Measurements from ENCODE around the gene FHIT. TPM values are rescaled to one million over a fixed set of nuclear protein-coding genes. Genes with fewer than 3 reads are reported as not detected.
A peak's percentile ranks its signal among the peaks of the same experiment; 100 is the strongest.

The FHIT gene
- total and polyA plus RNA-seq, 5 experiments from 2014 or later: 11.7 to 32.3 (median 15.5) TPM

- peaks cover 0 to 11% (median 0%) of the 10 kb centered on the region in 3 donors for H3K36me3 Mint-ChIP-seq
- POLR2A ChIA-PET: interaction anchor here (1.1 to 1.2 kb wide), 2 partner anchors 9 to 19 kb away, joined by 3 to 4 read pairs; no protein-coding TSS in a partner anchor
- peak overlapping the region in 2 of 10 donors; percentile 12 to 34 for H3K4me3 Mint-ChIP-seq
- peaks cover 0 to 12% (median 4%) of the 10 kb centered on the region in 9 donors for H3K9me3 Mint-ChIP-seq
- H3K27me3 Mint-ChIP-seq: no peaks in the 10 kb centered on the region
- peaks cover 15 to 25% (median 21%) of the 10 kb centered on the region in 4 donors for H3K4me1 Mint-ChIP-seq
- peak overlapping the region in 6 of 10 donors; percentile 34 to 84 (median 68) for H3K27ac Mint-ChIP-seq
- DNase-seq (peak in 1 of 10 donors; percentile 3), ATAC-seq (no peak)
These were observed 1194.8 kb downstream of the FHIT start for GRCh38 chr3:60056404-60056803.

DNA sequence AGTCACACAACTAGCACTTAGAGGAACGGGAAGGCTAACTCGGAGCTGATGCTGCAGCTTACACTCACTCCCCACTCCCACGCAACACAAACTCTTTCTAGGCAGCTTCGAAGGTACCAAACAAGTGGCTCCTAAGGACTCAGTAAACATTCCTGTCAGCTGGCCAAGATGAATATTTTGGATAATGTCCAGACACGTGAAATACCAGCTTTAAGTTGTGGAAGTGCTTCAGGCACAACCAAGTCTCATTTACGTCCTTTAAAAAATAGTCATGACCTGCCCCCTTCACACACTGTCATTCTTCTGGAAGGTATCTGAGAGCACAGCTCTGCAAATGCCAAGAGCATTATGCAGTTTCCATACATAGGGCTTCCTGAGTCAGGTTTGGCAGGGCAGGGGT lies 1195.5 kb downstream of the FHIT start:
- no peak for ATAC-seq
- H3K4me3 Mint-ChIP-seq: peak overlapping the region in 2 of 10 donors; percentile 12 to 34
- H3K4me1 Mint-ChIP-seq: peaks cover 17 to 23% (median 19%) of the 10 kb centered on the region in 4 donors

DNA sequence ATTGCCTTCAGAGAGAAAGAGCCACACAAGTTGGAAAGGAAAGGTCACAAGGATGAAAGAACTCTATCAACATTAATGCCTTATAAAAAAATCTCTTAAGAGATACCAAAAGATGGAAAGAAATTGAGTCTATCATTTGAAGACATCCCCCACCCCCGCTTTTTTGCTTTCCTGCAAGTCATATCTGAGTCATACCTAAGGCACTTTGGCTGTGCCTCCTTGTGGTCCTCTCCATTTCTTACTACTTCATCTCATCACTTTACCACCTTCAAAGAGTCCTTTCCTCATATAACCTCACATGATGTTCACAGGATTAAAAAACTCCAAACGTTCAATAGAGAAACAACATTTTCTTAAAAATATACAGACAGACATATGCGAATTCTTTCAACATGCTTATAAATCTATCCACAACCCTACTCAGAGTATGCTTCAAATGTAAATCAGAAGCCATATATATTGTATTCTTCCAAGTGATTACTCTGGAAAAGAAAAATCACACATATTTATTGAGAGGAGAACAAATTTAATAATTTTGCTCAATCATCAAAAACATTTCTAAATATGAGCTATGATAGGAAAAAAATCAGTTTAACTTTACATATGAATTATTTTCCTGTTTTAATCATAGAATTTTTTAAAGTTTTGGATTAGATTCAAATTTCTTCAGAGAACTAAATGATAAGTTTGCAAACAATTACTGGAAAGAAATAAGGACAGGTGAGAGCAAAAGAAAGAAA lies 1197.6 kb downstream of the FHIT start:
- no peak overlapping the region for H3K4me3 Mint-ChIP-seq
- no peaks in the 10 kb centered on the region for H3K27me3 Mint-ChIP-seq
- peak overlapping the region in 1 of 10 donors; percentile 10 for H3K27ac Mint-ChIP-seq
- H3K36me3 Mint-ChIP-seq: peaks cover 0 to 7% (median 0%) of the 10 kb centered on the region in 3 donors
- DNase-seq (no peak), ATAC-seq (no peak)
- H3K4me1 Mint-ChIP-seq: peaks cover 21 to 27% (median 24%) of the 10 kb centered on the region in 4 donors
- peaks cover 0 to 12% (median 3%) of the 10 kb centered on the region in 9 donors for H3K9me3 Mint-ChIP-seq
- POLR2A ChIA-PET: interaction anchor here (0.7 kb wide), 1 partner anchor 45 kb away, joined by 3 read pairs; no protein-coding TSS in a partner anchor

More for the DNA sequence above, 1195.5 kb downstream of the FHIT start:
- DNase-seq: no peak
- Mint-ChIP-seq H3K9me3 (peaks cover 0 to 12% (median 4%) of the 10 kb centered on the region in 9 donors), H3K27ac (peak overlapping the region in 6 of 10 donors; percentile 34 to 84 (median 73)), H3K27me3 (no peaks in the 10 kb centered on the region), H3K36me3 (peaks cover 0 to 8% (median 0%) of the 10 kb centered on the region in 3 donors)
- POLR2A ChIA-PET: interaction anchor here (0.6 to 1.5 kb wide), 4 partner anchors 12 to 43 kb away, joined by 3 to 5 read pairs (median 4); no protein-coding TSS in a partner anchor

GRCh38 chr3:60048447-60048848 lies 1202.8 kb downstream of the FHIT start:
- DNase-seq (peak in 7 of 10 donors; percentile 1 to 84 (median 36)), ATAC-seq (peak; percentile 61 to 87)
- peak overlapping the region; percentile 34 to 76 (median 62) for H3K4me3 Mint-ChIP-seq
- H3K36me3 Mint-ChIP-seq: peaks cover 0 to 17% (median 16%) of the 10 kb centered on the region in 3 donors
- peak overlapping the region; percentile 74 to 98 (median 94) for H3K27ac Mint-ChIP-seq
- H3K4me1 Mint-ChIP-seq: peaks cover 20 to 26% (median 23%) of the 10 kb centered on the region in 4 donors
- H3K27me3 Mint-ChIP-seq: no peaks in the 10 kb centered on the region
- POLR2A ChIA-PET: interaction anchor here (0.8 kb wide), 1 partner anchor 15 kb away, joined by 3 read pairs; no protein-coding TSS in a partner anchor
- H3K9me3 Mint-ChIP-seq: peaks cover 0 to 21% (median 12%) of the 10 kb centered on the region in 9 donors

DNA sequence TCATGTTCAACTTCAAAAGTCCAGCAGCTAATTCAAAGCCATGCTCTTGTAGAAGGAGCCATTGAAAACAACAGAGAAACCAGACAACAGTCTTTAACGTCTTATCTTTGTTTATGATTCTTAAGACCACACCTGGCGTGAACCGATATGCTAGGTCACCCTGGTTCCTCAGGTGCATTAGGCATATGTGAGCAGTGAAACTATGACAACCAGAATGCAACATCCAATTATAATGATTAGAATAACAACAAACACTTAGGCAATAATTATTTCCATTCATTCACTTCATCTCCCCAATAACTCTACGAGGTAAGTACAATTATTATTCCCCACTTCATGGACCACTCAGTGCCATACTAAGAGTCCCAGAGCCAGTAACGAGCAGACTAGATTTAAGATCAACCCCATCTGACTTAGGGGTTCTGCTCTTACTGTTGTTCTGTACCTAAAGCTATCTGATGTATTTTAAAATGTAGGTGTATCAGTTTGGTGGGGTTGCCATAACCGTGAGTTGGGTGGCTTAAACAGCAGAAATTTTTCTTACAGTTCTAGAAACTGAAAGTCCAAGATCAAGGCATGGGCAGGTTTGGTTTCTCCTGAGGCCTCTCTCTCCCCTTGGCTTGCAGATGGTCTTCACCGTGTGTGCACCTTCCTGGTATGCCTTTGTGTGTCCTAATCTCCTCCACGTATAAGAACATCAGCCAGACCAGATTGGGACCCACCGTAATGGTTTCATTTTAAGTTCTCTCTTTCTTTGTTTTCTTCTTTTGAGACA lies 1203.6 kb downstream of the FHIT start:
- Mint-ChIP-seq H3K9me3 (peaks cover 0 to 21% (median 12%) of the 10 kb centered on the region in 9 donors), H3K36me3 (peaks cover 0 to 17% (median 16%) of the 10 kb centered on the region in 3 donors), H3K27me3 (no peaks in the 10 kb centered on the region), H3K4me1 (peaks cover 20 to 26% (median 23%) of the 10 kb centered on the region in 4 donors), H3K27ac (peak overlapping the region; percentile 74 to 98 (median 94)), H3K4me3 (peak overlapping the region in 9 of 10 donors; percentile 46 to 76 (median 65))
- DNase-seq (no peak), ATAC-seq (peak in 1 of 2 donors; percentile 20)
- POLR2A ChIA-PET: no interaction called here

GRCh38 chr3:60046210-60046609 lies 1205.0 kb downstream of the FHIT start:
- Mint-ChIP-seq H3K9me3 (peaks cover 0 to 21% (median 12%) of the 10 kb centered on the region in 9 donors), H3K36me3 (peaks cover 0 to 17% (median 16%) of the 10 kb centered on the region in 3 donors), H3K4me3 (no peak overlapping the region), H3K27me3 (no peaks in the 10 kb centered on the region), H3K4me1 (peaks cover 20 to 26% (median 22%) of the 10 kb centered on the region in 4 donors), H3K27ac (peak overlapping the region in 5 of 10 donors; percentile 9 to 71 (median 40))
- no peak for ATAC-seq
- POLR2A ChIA-PET: no interaction called here
- no peak for DNase-seq

- Mint-ChIP-seq H3K9me3 (peaks cover 0 to 21% (median 12%) of the 10 kb centered on the region in 9 donors), H3K27ac (peak overlapping the region in 1 of 10 donors; percentile 50), H3K27me3 (no peaks in the 10 kb centered on the region), H3K4me3 (no peak overlapping the region), H3K36me3 (peaks cover 0 to 17% (median 16%) of the 10 kb centered on the region in 3 donors), H3K4me1 (peaks cover 20 to 30% (median 21%) of the 10 kb centered on the region in 4 donors)
- POLR2A ChIA-PET: no interaction called here
- ATAC-seq: no peak
- no peak for DNase-seq
These were observed 1205.6 kb downstream of the FHIT start for GRCh38 chr3:60045686-60046085.

GRCh38 chr3:60036803-60037202 lies 1214.4 kb downstream of the FHIT start:
- H3K9me3 Mint-ChIP-seq: peaks cover 0 to 5% (median 0%) of the 10 kb centered on the region in 9 donors
- POLR2A ChIA-PET: interaction anchor here (0.6 to 1.9 kb wide), 2 partner anchors 19 to 58 kb away, joined by 3 to 4 read pairs; no protein-coding TSS in a partner anchor
- H3K27ac Mint-ChIP-seq: peak overlapping the region in 1 of 10 donors; percentile 21
- no peaks in the 10 kb centered on the region for H3K27me3 Mint-ChIP-seq
- H3K36me3 Mint-ChIP-seq: peaks cover 0 to 7% (median 0%) of the 10 kb centered on the region in 3 donors
- H3K4me1 Mint-ChIP-seq: peaks cover 8 to 14% (median 13%) of the 10 kb centered on the region in 4 donors
- ATAC-seq: no peak
- no peak overlapping the region for H3K4me3 Mint-ChIP-seq
- no peak for DNase-seq

DNA sequence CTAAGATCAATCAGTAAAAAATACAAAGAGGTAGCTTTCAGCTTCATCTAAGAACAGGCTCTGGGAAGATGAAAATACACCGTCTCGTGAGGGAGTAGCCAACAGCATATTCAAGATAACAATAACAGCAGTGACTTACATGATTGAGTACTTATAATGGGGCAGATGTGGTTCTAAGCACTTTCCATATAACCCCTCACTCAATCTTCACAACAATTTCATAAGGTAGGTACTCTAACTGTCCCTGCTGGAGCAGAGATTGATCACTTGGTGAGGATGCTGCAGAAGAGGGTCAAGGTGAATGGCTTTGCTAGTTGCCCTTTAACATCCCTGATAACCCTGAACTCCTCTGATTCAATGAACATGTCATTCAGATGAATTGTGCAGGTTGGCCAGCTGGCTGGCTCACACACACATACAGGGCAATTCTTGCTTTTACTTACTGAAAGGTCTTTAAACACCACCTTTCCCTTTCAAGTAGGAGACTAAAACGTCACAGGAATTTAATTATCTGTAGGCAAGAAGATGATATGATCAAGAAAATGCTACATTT lies 1217.3 kb downstream of the FHIT start:
- H3K27me3 Mint-ChIP-seq: no peaks in the 10 kb centered on the region
- peak overlapping the region in 2 of 10 donors; percentile 17 to 53 for H3K27ac Mint-ChIP-seq
- POLR2A ChIA-PET: no interaction called here
- H3K36me3 Mint-ChIP-seq: no peaks in the 10 kb centered on the region
- DNase-seq: no peak
- no peak for ATAC-seq
- H3K9me3 Mint-ChIP-seq: peaks cover 0 to 5% (median 0%) of the 10 kb centered on the region in 9 donors
- H3K4me1 Mint-ChIP-seq: peaks cover 7 to 15% (median 10%) of the 10 kb centered on the region in 4 donors
- H3K4me3 Mint-ChIP-seq: no peak overlapping the region

GRCh38 chr3:60030982-60031381 lies 1220.3 kb downstream of the FHIT start:
- H3K27ac Mint-ChIP-seq: no peak overlapping the region
- no peaks in the 10 kb centered on the region for H3K27me3 Mint-ChIP-seq
- POLR2A ChIA-PET: interaction anchor here (0.6 kb wide), 1 partner anchor 183 kb away, joined by 3 read pairs; no protein-coding TSS in a partner anchor
- H3K9me3 Mint-ChIP-seq: peaks cover 0 to 5% (median 0%) of the 10 kb centered on the region in 9 donors
- ATAC-seq: no peak
- peaks cover 14 to 21% (median 16%) of the 10 kb centered on the region in 4 donors for H3K4me1 Mint-ChIP-seq
- no peak overlapping the region for H3K4me3 Mint-ChIP-seq
- no peaks in the 10 kb centered on the region for H3K36me3 Mint-ChIP-seq
- DNase-seq: no peak

- H3K9me3 Mint-ChIP-seq: peaks cover 0 to 2% (median 0%) of the 10 kb centered on the region in 9 donors
- POLR2A ChIA-PET: no interaction called here
- no peak for ATAC-seq
- no peak for DNase-seq
- H3K36me3 Mint-ChIP-seq: peaks cover 0 to 3% (median 0%) of the 10 kb centered on the region in 3 donors
- peaks cover 33 to 39% (median 35%) of the 10 kb centered on the region in 4 donors for H3K4me1 Mint-ChIP-seq
- H3K27ac Mint-ChIP-seq: no peak overlapping the region
- no peak overlapping the region for H3K4me3 Mint-ChIP-seq
- no peaks in the 10 kb centered on the region for H3K27me3 Mint-ChIP-seq
These were observed 1223.0 kb downstream of the FHIT start for GRCh38 chr3:60028233-60028632.

DNA sequence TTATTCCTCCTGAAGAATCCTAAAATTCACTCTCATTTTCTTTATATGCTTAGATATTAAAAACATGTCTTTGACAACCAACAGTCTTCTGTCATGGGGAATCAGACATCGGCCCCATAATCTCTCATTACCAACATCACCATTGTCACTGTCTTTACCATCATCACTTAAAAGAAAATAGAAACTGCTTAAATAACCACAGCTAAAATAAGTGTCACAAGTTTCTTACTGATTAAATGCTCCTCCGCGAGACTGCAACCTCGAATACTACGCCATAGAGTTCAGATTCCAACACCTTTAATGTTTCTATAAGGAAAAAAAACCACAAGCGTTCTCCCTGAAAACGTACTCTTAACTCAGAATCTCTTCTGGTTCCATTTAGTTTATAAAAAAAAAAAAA lies 1223.9 kb downstream of the FHIT start:
- POLR2A ChIA-PET: no interaction called here
- DNase-seq (no peak), ATAC-seq (no peak)
- Mint-ChIP-seq H3K4me3 (peak overlapping the region in 5 of 10 donors; percentile 7 to 51 (median 15)), H3K9me3 (peaks cover 0 to 2% (median 0%) of the 10 kb centered on the region in 9 donors), H3K36me3 (peaks cover 0 to 3% (median 0%) of the 10 kb centered on the region in 3 donors), H3K4me1 (peaks cover 32 to 44% (median 39%) of the 10 kb centered on the region in 4 donors), H3K27me3 (no peaks in the 10 kb centered on the region), H3K27ac (peak overlapping the region in 2 of 10 donors; percentile 5 to 14)

Measured in naive thymus-derived CD8-positive, alpha-beta T cell (primary cell).